Activated CD4-positive, alpha-beta T cell treated with anti-CD3 and anti-CD28 coated beads for 36 hours (primary cell): ENCODE results near the gene MYO3B. TPM values are rescaled to one million over a fixed set of nuclear protein-coding genes. Genes with fewer than 3 reads are reported as not detected.

Experiments used
- ATAC-seq: fragments of 200-7000 bp; cut with Tn5 transposase; one replicate; pipeline ENCODE4 v1.10.0; 2021; ENCODE audit warnings: mild to moderate bottlenecking, moderate library complexity
- CTCF ChIA-PET: fragments of 350-600 bp; sonication (Branson Sonifier 250); formaldehyde crosslinking; loops from one replicate; lab custom pipeline; 2021; ENCODE audit warnings: antibody characterized with exemption; lab: Charles Lee
- POLR2A ChIA-PET: fragments of 350-600 bp; sonication (Branson Sonifier 250); formaldehyde crosslinking; loops from one replicate; lab custom pipeline; 2021; ENCODE audit warnings: antibody characterized with exemption, inconsistent platforms; lab: Charles Lee
- DNase-seq: peaks from one replicate; pipeline ENCODE4 v3.0.0-alpha.2; 2020
- H3K27ac Mint-ChIP-seq: one replicate; pipeline ENCODE4 v1.8.0; 2021; ENCODE audit warnings: mixed read lengths
- H3K27me3 Mint-ChIP-seq: one replicate; pipeline ENCODE4 v1.8.0; 2021; ENCODE audit warnings: mixed read lengths
- H3K36me3 Mint-ChIP-seq: one replicate; pipeline ENCODE4 v1.8.0; 2021; ENCODE audit warnings: low read depth, mixed read lengths
- H3K4me1 Mint-ChIP-seq: one replicate; pipeline ENCODE4 v1.8.0; 2021; ENCODE audit warnings: mixed read lengths
- H3K4me3 Mint-ChIP-seq: one replicate; pipeline ENCODE4 v1.8.0; 2021; ENCODE audit warnings: mild to moderate bottlenecking, moderate library complexity, mixed read lengths
- H3K9me3 Mint-ChIP-seq: one replicate; pipeline ENCODE4 v1.8.0; 2021; ENCODE audit warnings: low read depth, mixed read lengths
- intact Hi-C, 2 experiments: fragments of 100-400 bp; cut with DNase I in 1 of 2; cut with micrococcal nuclease in 1 of 2; formaldehyde crosslinking; loops; one replicate each; pipeline versions ENCODE4 v1.14.2 to v1.15.1; 2022 to 2024; cut with DNase I, micrococcal nuclease
- total RNA-seq, 2 experiments: library from RNA; stranded (reverse); gene quantifications; one replicate each; pipeline ENCODE4 v1.2.3, GENCODE V29; 2021

MYO3B gene
- total RNA-seq, 2 experiments from 2014 or later: 0.97 to 1.2 TPM

GRCh38 chr2:170485254-170486026 is 307.5 kb downstream of the MYO3B start:
- H3K27ac Mint-ChIP-seq: no peak overlapping the region
- H3K4me3 Mint-ChIP-seq: no peak overlapping the region
- POLR2A ChIA-PET: interaction anchor here (0.7 kb wide), 1 partner anchor 57 kb away, joined by 5 read pairs; no protein-coding TSS in a partner anchor
- no peaks in the 10 kb centered on the region for H3K4me1 Mint-ChIP-seq
- no peaks in the 10 kb centered on the region for H3K27me3 Mint-ChIP-seq
- H3K9me3 Mint-ChIP-seq: no peaks in the 10 kb centered on the region
- no peak for DNase-seq
- intact Hi-C loops: no loop called here
- ATAC-seq: no peak
- no peaks in the 10 kb centered on the region for H3K36me3 Mint-ChIP-seq
- CTCF ChIA-PET: interaction anchor here (0.5 kb wide), 1 partner anchor 219 kb away, joined by 3 read pairs; no protein-coding TSS in a partner anchor

- intact Hi-C loops: no loop called here
- Mint-ChIP-seq H3K36me3 (no peaks in the 10 kb centered on the region), H3K4me3 (no peak overlapping the region), H3K27me3 (no peaks in the 10 kb centered on the region), H3K27ac (no peak overlapping the region), H3K4me1 (no peaks in the 10 kb centered on the region), H3K9me3 (no peaks in the 10 kb centered on the region)
- POLR2A ChIA-PET: no interaction called here
- ATAC-seq (no peak), DNase-seq (no peak)
- CTCF ChIA-PET: no interaction called here
Observed at GRCh38 chr2:170486730-170487129, 308.8 kb downstream of the MYO3B start.

GRCh38 chr2:170488807-170489206 is 310.9 kb downstream of the MYO3B start:
- no peaks in the 10 kb centered on the region for H3K9me3 Mint-ChIP-seq
- no peak overlapping the region for H3K27ac Mint-ChIP-seq
- DNase-seq (no peak), ATAC-seq (no peak)
- H3K4me1 Mint-ChIP-seq: no peaks in the 10 kb centered on the region
- H3K36me3 Mint-ChIP-seq: no peaks in the 10 kb centered on the region
- intact Hi-C loops: no loop called here
- peaks cover 3% of the 10 kb centered on the region for H3K27me3 Mint-ChIP-seq
- POLR2A ChIA-PET: no interaction called here
- CTCF ChIA-PET: no interaction called here
- H3K4me3 Mint-ChIP-seq: no peak overlapping the region

- POLR2A ChIA-PET: no interaction called here
- no peak overlapping the region for H3K27ac Mint-ChIP-seq
Observed at GRCh38 chr2:170492010-170492409, 314.1 kb downstream of the MYO3B start.

GRCh38 chr2:170493426-170494097 is 315.6 kb downstream of the MYO3B start:
- DNase-seq (no peak), ATAC-seq (no peak)
- intact Hi-C loops: no loop called here
- peaks cover 16% of the 10 kb centered on the region for H3K27me3 Mint-ChIP-seq
- H3K4me1 Mint-ChIP-seq: no peaks in the 10 kb centered on the region
- no peaks in the 10 kb centered on the region for H3K36me3 Mint-ChIP-seq
- CTCF ChIA-PET: no interaction called here
- no peak overlapping the region for H3K4me3 Mint-ChIP-seq
- H3K9me3 Mint-ChIP-seq: no peaks in the 10 kb centered on the region
- no peak overlapping the region for H3K27ac Mint-ChIP-seq
- POLR2A ChIA-PET: no interaction called here

More at GRCh38 chr2:170492010-170492409, 314.1 kb downstream of the MYO3B start:
- no peaks in the 10 kb centered on the region for H3K4me1 Mint-ChIP-seq
- DNase-seq: no peak
- no peak for ATAC-seq
- H3K4me3 Mint-ChIP-seq: no peak overlapping the region
- intact Hi-C loops: no loop called here
- H3K36me3 Mint-ChIP-seq: no peaks in the 10 kb centered on the region
- CTCF ChIA-PET: interaction anchor here (1.0 to 1.2 kb wide), 2 partner anchors 11 to 15 kb away, joined by 4 read pairs; no protein-coding TSS in a partner anchor
- H3K27me3 Mint-ChIP-seq: peaks cover 16% of the 10 kb centered on the region
- no peaks in the 10 kb centered on the region for H3K9me3 Mint-ChIP-seq

- ATAC-seq (no peak), DNase-seq (no peak)
- POLR2A ChIA-PET: no interaction called here
- H3K9me3 Mint-ChIP-seq: no peaks in the 10 kb centered on the region
- H3K4me1 Mint-ChIP-seq: no peaks in the 10 kb centered on the region
- H3K36me3 Mint-ChIP-seq: no peaks in the 10 kb centered on the region
- H3K27ac Mint-ChIP-seq: no peak overlapping the region
- intact Hi-C loops: no loop called here
- H3K4me3 Mint-ChIP-seq: no peak overlapping the region
- H3K27me3 Mint-ChIP-seq: peaks cover 16% of the 10 kb centered on the region
- CTCF ChIA-PET: no interaction called here
Observed at GRCh38 chr2:170495896-170496295, 317.9 kb downstream of the MYO3B start.

GRCh38 chr2:170498619-170499018 is 320.7 kb downstream of the MYO3B start:
- no peaks in the 10 kb centered on the region for H3K9me3 Mint-ChIP-seq
- no peaks in the 10 kb centered on the region for H3K36me3 Mint-ChIP-seq
- intact Hi-C loops: no loop called here
- peaks cover 16% of the 10 kb centered on the region for H3K27me3 Mint-ChIP-seq
- ATAC-seq: no peak
- ChIA-PET POLR2A (no interaction called here), CTCF (interaction anchor here (0.8 kb wide), 1 partner anchor 89 kb away, joined by 3 read pairs; no protein-coding TSS in a partner anchor)
- no peak for DNase-seq
- no peaks in the 10 kb centered on the region for H3K4me1 Mint-ChIP-seq
- no peak overlapping the region for H3K4me3 Mint-ChIP-seq
- H3K27ac Mint-ChIP-seq: no peak overlapping the region

- Mint-ChIP-seq H3K27ac (no peak overlapping the region), H3K36me3 (no peaks in the 10 kb centered on the region), H3K4me1 (no peaks in the 10 kb centered on the region), H3K9me3 (no peaks in the 10 kb centered on the region), H3K4me3 (no peak overlapping the region), H3K27me3 (peaks cover 14% of the 10 kb centered on the region)
- ATAC-seq: no peak
- POLR2A ChIA-PET: no interaction called here
- intact Hi-C loops: no loop called here
- no peak for DNase-seq
- CTCF ChIA-PET: no interaction called here
Observed at GRCh38 chr2:170500104-170500503, 322.2 kb downstream of the MYO3B start.

- ChIA-PET CTCF (no interaction called here), POLR2A (no interaction called here)
- intact Hi-C loops: no loop called here
- H3K4me3 Mint-ChIP-seq: no peak overlapping the region
- DNase-seq: no peak
- no peak for ATAC-seq
- no peaks in the 10 kb centered on the region for H3K4me1 Mint-ChIP-seq
- H3K9me3 Mint-ChIP-seq: no peaks in the 10 kb centered on the region
- peaks cover 11% of the 10 kb centered on the region for H3K27me3 Mint-ChIP-seq
- no peak overlapping the region for H3K27ac Mint-ChIP-seq
- no peaks in the 10 kb centered on the region for H3K36me3 Mint-ChIP-seq
Observed at GRCh38 chr2:170500770-170501169, 322.8 kb downstream of the MYO3B start.

- POLR2A ChIA-PET: no interaction called here
- no peak overlapping the region for H3K27ac Mint-ChIP-seq
- no peak for DNase-seq
- H3K9me3 Mint-ChIP-seq: no peaks in the 10 kb centered on the region
- ATAC-seq: no peak
- H3K27me3 Mint-ChIP-seq: peaks cover 8% of the 10 kb centered on the region
- CTCF ChIA-PET: no interaction called here
- H3K4me1 Mint-ChIP-seq: peaks cover 4% of the 10 kb centered on the region
- H3K4me3 Mint-ChIP-seq: no peak overlapping the region
- intact Hi-C loops: no loop called here
- H3K36me3 Mint-ChIP-seq: no peaks in the 10 kb centered on the region
Observed at GRCh38 chr2:170501421-170502043, 323.6 kb downstream of the MYO3B start.

- peaks cover 14% of the 10 kb centered on the region for H3K4me1 Mint-ChIP-seq
- H3K27ac Mint-ChIP-seq: no peak overlapping the region
- DNase-seq: no peak
- intact Hi-C loops: no loop called here
- ChIA-PET POLR2A (no interaction called here), CTCF (interaction anchor here (0.6 to 0.7 kb wide), 2 partner anchors 10 to 53 kb away, joined by 4 read pairs; no protein-coding TSS in a partner anchor)
- H3K27me3 Mint-ChIP-seq: peaks cover 3% of the 10 kb centered on the region
- H3K36me3 Mint-ChIP-seq: no peaks in the 10 kb centered on the region
- H3K4me3 Mint-ChIP-seq: no peak overlapping the region
- ATAC-seq: no peak
- H3K9me3 Mint-ChIP-seq: no peaks in the 10 kb centered on the region
Observed at GRCh38 chr2:170502361-170503130, 324.6 kb downstream of the MYO3B start.
